Pons (tissue), 1 donor: ENCODE results near the gene GALNT13.
"Not testable (repeated sequence)": the region's sequence is repeated elsewhere in the genome, so short reads cannot be mapped to it uniquely, and the experiment has no call there.

Experiments used
- DNase-seq: peaks from one replicate; pipeline ENCODE4 v3.0.0-alpha.2; 2016; ENCODE audit warnings: low spot score

The GALNT13 gene

DNA sequence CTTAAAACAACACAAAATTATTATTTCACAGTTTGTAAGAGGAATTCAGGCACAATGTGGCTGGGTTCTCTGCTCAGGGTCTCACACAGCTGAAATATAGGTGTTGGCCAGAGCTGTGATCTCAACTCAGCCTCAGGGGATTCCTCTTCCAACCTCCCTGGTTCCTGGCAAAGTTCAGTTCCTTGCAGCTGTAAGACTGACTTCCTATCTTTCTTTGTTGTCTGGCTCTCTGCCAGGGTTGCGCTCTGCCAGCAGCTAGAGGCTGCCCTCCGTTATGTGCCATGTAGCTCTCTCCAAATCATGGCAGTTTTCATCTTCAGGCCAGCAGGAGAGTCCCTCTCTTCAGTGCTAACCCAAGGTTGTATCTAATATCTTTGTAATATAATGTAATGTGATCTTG, 554.3 kb downstream of the GALNT13 start:
- no peak for DNase-seq

DNA sequence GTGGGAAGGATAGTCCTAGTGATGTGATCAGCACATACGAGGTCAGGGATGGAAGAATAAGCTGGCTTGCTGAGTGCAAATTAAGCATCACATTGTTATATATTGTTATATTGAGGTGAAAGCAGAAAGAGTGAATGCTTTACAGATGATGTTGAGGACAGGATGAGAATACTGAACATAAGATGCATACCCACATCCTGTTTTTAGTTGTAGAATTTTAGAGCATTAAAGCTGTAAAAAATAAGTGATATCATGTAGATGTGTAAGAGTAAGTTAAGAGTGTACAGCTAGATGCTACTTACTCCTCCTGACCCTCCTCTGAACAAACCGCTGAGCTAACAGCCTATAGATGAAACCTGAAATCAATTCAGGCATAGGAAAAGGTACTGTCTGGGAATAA, 555.7 kb downstream of the GALNT13 start:
- no peak for DNase-seq

DNA sequence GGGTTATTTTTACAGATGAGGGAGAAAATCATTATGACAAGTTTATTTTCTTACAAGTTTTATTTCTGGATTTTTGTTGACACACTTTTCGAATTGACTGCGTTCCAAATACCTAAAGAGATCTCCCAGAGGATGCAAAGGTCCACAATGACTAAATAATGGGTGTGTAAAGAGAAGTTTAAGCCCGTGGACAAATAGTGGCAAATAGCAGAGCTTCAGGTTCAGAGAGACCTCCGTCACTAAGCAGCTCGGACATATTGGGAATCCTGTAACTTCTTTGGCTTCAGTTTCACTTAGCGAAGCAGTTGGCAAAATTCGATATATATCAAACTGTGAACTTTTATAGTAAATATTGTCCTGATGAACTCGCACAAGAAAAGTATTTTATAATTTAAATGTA, 556.3 kb downstream of the GALNT13 start:
- no peak for DNase-seq

DNA sequence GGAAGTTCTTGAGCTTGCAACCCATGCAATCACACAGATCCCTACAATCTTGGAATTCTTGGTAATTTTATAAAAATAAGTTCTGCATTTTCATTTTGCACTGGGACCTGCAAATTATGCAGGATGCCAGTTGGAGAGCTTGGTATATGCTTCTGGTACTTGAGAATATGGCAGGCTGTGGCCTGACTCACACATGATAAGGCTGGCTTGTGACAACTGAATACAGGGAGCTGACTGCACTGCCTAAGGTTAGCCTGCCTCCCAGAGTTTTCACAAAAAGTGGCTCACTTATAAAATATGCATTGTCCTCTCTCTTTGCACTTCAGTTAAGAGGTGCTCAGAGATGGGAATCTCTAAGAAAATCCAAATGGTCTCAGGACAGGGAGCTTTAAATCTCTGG, 561.3 kb downstream of the GALNT13 start:
- no peak for DNase-seq

DNA sequence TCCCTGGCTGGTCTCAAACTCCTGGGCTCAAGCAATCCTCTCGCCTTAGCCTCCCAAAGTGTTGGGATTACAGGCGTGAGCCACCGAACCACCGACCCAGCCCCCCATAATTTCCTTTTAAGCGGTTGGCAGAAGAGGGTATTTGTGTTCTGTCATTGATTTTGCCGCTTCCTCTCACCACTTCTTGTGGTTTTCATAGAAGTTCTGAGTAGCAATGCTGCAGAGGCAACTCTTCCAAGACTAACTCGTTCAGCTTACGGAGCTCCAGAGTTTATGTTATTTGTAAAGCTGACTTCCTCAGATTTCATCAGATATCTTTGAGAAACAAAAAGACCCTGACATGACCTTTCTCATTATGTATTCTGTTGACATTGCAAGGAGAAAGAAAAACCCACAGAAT, 565.4 kb downstream of the GALNT13 start:
- DNase-seq: no peak

DNA sequence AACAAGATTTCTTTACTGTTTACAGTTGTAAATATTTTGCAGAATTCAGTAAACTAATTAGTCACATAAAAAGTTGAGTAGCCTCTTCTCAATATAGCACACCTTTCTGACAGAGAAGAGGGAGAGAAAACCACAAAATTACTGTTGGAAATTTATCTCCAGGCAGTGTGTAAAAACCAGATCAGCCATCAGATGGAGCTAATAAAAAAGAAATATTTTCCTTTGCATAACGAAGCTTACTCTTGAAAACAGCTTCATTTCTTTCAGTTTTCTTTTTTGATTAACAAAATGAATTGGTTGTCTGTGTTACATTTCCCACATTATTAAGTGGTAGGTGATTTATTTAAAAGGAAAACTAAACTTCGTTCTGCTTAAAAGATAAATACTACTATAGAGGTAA, 567.4 kb downstream of the GALNT13 start:
- DNase-seq: peak; percentile 17

DNA sequence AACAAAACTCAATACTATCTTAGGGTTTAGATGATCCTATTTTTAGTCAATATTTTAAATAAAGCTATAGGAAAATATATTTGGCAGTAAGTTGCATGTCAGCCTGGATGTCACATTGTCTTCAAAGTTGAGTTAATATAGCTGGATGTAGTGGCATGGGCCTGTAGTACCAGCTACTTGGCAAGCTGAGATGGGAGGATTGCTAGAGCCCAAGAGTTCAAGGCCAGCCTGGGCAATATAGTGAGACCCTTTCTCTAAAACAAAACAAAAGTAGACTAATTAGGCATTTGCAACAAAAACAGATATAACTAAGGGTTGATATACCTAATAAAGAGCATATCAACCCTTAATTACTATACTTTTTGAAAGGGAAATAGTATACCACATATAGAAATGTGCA, 572.2 kb downstream of the GALNT13 start:
- DNase-seq: no peak

DNA sequence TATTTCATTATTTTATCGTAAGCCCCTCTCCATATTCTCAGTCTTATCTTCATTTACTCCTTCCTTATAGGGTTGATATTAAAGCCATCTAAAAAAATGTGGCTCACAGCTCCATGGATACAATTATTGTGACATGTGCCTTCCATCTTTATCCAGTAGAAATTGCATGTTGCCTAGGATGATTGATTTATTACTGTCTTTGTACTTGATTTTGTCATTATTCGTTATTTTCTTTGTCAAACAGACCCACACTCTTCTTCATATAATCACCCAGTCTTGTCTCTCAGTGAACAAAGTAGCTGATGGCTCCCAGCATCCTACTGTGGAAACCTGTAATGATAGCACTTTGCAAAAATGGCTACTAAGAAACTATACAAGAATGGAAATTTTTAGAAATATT, 574.6 kb downstream of the GALNT13 start:
- DNase-seq: no peak

DNA sequence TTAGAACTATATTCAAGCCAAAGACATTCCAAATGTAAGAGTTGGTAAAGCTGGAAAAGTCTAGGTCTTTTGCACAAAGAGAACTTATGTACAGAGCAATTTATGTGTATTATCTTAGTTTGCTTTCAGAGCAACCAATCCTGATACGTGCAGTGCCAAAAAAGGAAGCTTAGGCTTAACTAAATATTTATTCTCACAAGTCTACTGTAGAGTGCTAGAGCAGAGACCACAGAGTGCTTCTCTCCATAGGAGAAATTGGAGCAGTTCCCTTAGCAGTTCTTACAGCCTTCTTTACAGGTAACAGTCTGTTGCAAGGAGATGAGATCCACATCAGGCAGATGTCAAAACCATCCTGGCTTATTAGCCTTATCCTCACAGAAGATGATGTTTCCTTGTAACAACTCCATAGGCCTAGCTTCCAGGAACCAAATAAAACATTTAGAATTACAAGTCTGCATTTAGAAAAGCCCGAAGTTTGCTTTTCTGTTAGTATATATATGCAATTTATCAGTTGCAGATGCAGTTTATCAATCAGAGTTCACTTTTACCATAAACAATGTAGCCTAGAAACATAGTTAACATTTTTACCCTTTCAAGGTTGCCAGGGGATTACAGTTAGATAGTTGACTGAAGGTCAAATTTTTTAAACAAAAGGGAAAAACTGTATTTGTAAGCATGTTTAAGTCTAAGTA, 576.2 kb downstream of the GALNT13 start:
- no peak for DNase-seq

DNA sequence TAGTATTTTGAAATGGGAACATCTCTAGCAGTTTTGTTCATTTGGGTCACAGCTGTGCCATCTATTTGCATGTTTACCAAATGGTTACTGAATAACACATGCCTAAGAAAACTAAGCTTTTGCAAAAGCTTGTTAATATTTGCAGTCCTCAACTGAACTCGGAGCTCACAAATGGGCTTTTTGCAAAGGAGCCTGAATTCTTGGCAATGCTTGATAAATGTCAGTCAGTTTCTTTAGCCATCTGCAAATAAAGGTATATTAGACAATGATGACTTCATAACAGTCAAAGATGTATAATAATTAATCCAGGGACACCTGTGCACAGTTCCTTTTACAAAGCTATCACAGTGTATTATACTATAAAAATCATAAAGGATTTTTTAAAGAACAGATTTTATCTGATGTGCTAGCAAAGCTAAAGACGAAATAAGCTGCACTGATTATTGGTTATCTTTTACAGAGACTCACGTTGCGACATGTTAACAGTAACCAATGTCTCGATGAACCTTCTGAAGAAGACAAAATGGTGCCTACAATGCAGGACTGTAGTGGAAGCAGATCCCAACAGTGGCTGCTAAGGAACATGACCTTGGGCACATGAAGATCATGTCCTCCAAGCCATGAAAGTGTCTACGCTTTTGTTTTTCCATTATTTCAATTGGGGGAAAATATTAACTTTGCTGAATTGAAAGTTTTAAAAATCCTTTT, 578.4 kb downstream of the GALNT13 start:
- no peak for DNase-seq

DNA sequence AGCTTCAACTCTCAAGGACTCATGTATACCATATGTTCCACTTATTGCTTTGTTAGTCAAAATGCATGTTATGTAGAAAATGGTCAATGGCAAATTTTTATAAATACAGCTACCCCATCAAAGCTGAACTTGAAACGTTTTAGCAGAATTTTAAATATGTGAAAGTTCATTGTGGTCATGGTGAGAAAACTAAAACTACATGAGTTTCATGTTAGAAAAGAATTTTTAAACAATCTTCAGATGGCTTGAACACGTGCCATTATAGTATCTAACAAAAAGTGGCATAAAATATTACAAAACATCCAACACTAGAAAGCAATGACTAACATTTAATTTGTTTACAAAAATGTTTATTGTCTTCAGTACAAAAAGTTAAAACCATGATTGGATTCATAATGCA, 580.7 kb downstream of the GALNT13 start:
- DNase-seq: no peak

DNA sequence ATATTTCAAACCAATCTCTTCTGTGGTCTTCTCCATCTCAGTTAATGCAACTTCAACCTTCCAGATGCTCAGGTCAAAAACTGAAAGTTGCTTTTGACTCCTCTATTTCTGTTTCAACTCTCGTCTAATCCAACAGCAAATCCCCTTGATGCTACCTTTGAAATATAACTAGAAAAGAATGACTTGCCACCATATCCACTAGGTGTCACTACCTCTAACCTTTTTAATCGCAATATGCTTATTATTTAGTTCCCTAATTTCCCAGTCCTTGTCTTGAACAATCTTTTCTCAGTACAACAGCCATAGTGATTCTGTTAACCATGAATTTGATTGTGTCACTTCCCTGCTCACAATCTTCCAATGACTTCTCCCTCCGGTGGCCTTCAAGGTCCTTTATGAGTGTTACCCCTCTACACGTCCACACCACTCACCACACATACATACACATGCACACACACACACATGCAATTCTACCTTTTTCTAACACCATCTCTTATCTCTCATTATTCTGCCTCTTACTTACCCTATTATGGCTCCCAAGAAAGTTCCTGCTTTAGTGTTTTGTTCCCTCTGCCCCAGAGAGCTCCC, 581.3 kb downstream of the GALNT13 start:
- DNase-seq: no peak

DNA sequence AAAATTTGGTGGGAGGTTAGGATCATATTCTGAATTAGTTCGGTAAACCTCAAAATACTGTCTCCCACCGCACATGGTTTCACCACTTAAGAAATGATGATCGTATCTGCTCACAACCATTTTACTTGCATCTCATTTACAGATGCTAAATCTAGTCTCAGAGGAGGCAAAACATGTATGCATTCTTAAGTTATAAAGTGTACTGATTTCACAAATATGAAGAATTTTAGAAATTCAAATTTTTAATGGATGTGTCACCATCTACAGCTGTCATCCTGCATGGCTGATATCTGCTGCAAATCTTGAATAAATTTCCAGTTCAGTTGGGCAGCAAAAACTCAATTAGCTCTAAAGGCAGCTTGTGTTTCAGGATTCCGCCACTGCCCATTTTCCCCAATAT, 583.4 kb downstream of the GALNT13 start:
- no peak for DNase-seq

DNA sequence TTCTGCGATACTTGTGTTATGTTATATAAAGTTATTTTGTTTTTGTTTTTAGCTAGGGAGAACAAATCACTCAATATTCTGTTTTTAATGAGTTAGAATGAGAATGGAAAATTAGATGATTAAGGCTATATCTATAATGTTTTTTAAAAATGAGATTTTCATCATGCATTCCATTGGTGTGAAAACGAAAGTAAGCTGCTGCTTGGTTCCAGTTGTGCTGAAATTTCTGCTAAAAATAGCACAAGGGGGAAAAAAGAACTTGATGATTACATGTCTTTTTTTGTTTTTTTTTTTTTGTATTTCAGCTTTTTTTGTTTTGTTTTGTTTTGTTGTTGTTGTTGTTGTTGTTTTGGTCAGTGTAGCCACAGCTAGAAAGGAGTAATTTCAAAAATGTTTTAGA, 584.1 kb downstream of the GALNT13 start:
- no peak for DNase-seq

DNA sequence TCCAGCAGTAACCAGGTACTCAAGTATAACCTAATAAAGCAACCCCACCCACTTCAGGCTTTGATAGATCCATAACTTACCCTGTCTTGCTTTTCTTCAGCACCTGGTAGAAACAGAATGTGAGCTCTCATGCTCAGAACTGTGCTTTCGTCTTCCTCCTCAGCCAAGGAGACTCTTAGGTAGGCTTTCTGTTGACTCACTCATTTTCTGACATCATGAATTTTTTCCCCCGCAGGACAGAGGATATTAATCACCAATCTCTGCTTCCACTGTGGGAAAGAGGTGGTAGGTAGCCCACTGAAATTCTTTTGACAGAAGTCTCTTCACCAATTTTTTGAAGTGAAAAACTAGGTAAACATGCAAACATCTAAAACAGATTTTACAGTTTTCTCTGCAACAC, 585.6 kb downstream of the GALNT13 start:
- DNase-seq: no peak

DNA sequence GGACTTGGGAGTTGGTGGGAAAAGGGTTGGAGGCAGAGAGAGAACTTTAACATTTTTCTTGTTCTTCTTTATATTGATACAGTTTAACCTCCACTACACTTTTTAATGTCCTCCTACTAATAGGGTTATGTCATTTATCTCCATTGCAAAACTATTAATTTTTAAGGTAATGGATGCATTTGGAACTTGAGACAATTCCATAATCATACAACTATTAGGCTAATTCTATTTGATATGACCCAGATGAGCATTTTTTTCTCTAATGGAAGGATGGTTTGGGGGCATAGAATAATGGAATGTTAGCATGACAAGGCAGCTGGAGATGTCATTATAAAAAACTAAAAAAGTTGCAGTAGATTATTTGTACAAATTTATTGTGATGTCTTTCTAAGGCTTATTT, 587.6 kb downstream of the GALNT13 start:
- no peak for DNase-seq

DNA sequence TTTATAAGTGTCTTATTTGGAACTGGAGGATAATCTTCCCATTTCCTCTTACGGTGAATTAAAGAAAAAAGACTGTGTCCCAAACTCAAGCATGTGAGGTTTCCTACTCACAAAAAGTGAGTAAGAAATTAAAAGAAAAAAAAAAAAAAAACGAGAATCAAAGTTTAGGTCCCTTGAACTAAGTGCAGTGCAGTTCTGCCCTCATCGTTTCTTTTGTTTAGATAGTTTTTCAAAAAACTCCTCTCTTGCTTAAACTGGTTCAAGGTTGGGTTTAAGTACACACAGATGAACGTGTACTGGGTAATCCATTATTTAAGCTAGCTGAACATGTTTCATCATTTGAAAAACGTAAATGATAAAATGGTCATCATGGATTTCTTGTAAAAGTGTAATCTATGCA, 590.9 kb downstream of the GALNT13 start:
- DNase-seq: no peak

DNA sequence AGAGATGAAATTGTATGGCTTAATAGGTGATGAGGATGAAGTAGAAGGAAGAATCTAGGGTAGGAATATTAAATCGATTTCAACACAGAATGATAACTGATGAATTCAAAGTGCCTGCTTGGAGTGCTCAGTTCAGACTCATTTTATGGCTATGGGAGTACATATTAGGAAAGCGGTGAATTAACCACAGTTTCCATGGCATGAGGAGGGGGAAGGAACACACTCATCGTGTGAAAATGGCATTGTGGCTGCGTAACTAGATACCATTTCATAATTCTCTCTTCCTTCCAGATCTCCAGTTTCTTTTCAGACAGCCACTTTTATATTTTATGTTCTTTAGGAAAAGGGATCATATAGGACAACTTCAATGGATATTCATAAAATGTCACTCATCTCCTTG, 594.5 kb downstream of the GALNT13 start:
- no peak for DNase-seq

DNA sequence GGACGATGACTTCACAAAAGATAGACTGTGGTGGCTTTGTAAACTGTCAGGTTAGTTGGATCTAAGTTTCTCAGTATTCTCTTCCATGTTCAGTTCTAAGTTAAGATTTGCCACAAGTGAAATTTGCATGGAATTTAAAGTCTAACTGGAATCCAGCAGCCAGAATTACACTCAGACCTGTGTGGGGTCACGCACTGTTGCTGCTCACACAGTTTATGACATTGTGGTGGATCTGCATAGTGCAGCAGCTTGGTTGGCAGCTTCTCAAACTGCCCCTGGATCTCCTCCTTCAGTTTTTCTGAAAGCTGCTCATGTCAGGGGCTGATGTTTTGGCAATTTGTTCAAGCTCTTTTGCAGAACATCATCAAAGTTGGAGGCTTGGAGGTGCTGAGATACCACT, 598.7 kb downstream of the GALNT13 start:
- DNase-seq: no peak

DNA sequence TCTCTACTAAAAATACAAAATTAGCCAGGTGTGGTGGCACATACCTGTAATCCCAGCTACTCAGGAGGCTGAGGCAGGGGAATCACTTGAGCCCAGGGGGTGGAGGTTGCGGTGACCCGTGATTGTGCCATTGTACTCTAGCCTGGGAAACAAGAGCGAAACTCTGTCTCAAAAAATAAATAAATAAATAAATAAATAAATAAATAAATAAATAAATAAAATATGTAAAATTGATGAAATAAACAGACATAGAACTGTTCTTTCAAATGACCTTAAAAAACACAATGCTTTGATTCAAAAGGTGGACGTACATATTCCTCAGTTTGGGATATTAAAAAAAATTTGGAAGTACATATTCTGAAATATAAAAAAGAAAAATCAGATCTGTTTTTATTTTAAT, 599.8 kb downstream of the GALNT13 start:
- DNase-seq: not testable (repeated sequence)

DNA sequence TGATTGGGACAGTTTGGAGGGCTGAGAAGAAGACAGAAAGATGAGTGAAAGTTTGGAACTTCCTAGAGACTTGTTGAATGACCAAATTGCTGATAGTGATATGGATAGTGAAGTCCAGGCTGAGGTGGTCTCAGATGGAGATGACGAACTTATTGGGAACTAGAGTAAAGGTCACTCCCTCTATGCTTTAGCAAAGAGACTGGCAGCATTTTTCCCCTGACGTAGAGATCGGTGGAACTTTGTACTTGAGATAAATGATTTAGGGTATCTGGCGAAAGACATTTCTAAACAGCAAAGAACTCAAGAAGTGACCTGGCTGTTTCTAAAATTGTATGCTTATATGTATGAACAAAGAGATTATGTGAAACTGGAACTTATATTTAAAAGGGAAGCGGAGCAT, 605.6 kb downstream of the GALNT13 start:
- DNase-seq: no peak

DNA sequence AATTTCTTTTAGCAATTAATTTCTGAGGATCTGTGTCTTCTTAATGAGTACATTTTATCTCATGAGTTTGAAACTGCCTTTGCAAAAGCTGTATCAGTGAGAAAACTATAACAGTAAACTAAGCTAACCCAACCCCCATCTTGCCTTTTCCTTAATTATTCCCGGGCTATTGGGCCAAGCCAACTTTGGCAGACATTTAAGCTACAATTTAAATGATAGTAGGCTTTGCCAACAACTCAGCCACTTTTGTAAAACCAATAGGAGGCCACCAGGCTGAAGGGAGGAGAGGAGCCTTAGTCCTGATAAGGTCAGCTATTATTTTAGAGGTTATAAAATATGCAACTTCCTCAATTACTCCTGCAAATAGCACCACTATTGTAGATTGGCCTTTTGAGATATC, 608.8 kb downstream of the GALNT13 start:
- no peak for DNase-seq

DNA sequence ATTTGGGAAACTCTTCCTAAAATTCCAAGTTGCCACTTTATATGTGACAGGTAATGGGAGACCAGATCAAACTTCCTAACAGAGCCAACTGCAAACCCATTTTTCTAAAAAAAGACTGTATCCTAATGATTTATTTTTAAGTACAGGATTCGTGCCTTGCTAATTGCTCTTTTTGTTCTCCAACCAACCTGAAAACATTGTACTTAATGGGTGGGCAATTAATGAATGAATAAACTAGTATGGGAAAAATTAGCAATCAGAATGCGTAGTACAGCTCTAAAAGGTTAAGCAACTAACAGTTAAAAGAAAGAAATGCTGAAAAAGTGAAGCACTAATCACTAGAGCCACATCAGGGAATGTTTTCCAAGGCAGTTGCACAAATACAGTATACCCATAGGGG, 609.6 kb downstream of the GALNT13 start:
- no peak for DNase-seq
